Fibroblast of lung (primary cell): ENCODE results near the gene ULK2.

Experiments used
- EZH2 ChIP-seq: IDR thresholded peaks from 2 replicates; pipeline ENCODE4 v1.5.1; 2012; ENCODE audit warnings: low read length, control low read depth, mild to moderate bottlenecking; ENCODE audit errors: missing control alignments
- TF ChIP-seq, protein P1 (sequence below), 2 donors: IDR thresholded peaks in 1 of 2; conservative IDR thresholded peaks in 1 of 2; 1 replicate in 1 of 2; 2 replicates in 1 of 2; pipeline ENCODE4 v1.5.1; 2011 to 2012; ENCODE audit warnings: low read length in 2 of 2, control low read depth in 1 of 2, inconsistent platforms in 1 of 2, low read depth in 1 of 2, mild to moderate bottlenecking in 1 of 2

DNA sequence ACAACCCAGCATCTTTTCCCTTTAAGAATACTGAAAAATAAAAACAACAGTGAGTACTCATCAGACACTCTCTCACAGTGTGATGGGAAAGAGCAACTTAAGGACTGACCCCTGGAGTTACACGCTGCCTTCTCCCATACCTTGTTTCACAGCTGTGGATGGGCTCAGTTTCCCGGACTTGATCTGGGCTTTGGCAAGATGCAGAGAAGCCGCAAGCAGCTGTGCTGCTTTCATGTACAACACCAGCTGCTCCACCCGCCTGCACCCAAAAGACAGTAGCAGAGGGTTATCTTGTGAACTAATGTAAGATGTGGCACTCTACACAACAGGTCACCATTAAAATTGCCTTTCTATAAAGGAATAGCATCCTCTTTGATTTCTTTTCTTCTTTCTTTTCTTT, 86.9 kb downstream of the ULK2 start:
- TF ChIP-seq, protein P1, sequence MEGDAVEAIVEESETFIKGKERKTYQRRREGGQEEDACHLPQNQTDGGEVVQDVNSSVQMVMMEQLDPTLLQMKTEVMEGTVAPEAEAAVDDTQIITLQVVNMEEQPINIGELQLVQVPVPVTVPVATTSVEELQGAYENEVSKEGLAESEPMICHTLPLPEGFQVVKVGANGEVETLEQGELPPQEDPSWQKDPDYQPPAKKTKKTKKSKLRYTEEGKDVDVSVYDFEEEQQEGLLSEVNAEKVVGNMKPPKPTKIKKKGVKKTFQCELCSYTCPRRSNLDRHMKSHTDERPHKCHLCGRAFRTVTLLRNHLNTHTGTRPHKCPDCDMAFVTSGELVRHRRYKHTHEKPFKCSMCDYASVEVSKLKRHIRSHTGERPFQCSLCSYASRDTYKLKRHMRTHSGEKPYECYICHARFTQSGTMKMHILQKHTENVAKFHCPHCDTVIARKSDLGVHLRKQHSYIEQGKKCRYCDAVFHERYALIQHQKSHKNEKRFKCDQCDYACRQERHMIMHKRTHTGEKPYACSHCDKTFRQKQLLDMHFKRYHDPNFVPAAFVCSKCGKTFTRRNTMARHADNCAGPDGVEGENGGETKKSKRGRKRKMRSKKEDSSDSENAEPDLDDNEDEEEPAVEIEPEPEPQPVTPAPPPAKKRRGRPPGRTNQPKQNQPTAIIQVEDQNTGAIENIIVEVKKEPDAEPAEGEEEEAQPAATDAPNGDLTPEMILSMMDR (conservative IDR thresholded peaks at IDR 0.05 in 1 of 2, IDR thresholded peaks at IDR 0.05 in 1 of 2; ENCODE audit: low read depth in 1 of 2, low read length in 2 of 2) = no peak
- no peak for TF ChIP-seq EZH2
